HUES6 (cell line): ENCODE measurements around the gene SLC25A21.

Source experiments
- H3K27ac ChIP-seq: 2 replicates; pipeline ENCODE4 v1.7.0; 2013; ENCODE audit warnings: low read depth, mild to moderate bottlenecking, low read length, inconsistent platforms
- H3K27me3 ChIP-seq: 2 replicates; pipeline ENCODE4 v1.6.1; 2013; ENCODE audit warnings: low read length; ENCODE audit not compliant: control insufficient read depth, insufficient read depth
- H3K36me3 ChIP-seq: 2 replicates; pipeline ENCODE4 v1.6.1; 2013; ENCODE audit warnings: low read length; ENCODE audit not compliant: control insufficient read depth, insufficient read depth
- H3K4me1 ChIP-seq: 2 replicates; pipeline ENCODE4 v1.6.1; 2013; ENCODE audit warnings: low read length; ENCODE audit not compliant: control insufficient read depth, insufficient read depth
- H3K4me3 ChIP-seq: 2 replicates; pipeline ENCODE4 v1.5.1; 2013; ENCODE audit warnings: low read depth, low read length
- H3K9ac ChIP-seq: one replicate; pipeline ENCODE4 v1.6.1; 2013; ENCODE audit warnings: mild to moderate bottlenecking, low read length
- H3K9me3 ChIP-seq: 2 replicates; pipeline ENCODE4 v1.6.1; 2013; ENCODE audit warnings: low read depth, low read length; ENCODE audit not compliant: control insufficient read depth, insufficient read depth

SLC25A21 gene

GRCh38 chr14:37061697-37062096, 110.7 kb downstream of the SLC25A21 start:
- Histone ChIP-seq H3K36me3 (no peaks in the 10 kb centered on the region), H3K4me3 (no peak overlapping the region), H3K9ac (no peak overlapping the region), H3K4me1 (peaks cover 13% of the 10 kb centered on the region; the same call in 1 of the 2 replicates), H3K9me3 (no peaks in the 10 kb centered on the region), H3K27ac (no peak overlapping the region), H3K27me3 (no peaks in the 10 kb centered on the region)

- H3K9me3 ChIP-seq: 0 out of 2 replicates have a peak, but pooled peaks cover 3% of the 10 kb centered on the region
- H3K4me1 ChIP-seq: peaks cover 17% of the 10 kb centered on the region; the same call in 1 of the 2 replicates
- no peak overlapping the region for H3K9ac ChIP-seq
- no peak overlapping the region for H3K4me3 ChIP-seq
- H3K27me3 ChIP-seq: no peaks in the 10 kb centered on the region
- no peaks in the 10 kb centered on the region for H3K36me3 ChIP-seq
- H3K27ac ChIP-seq: no peak overlapping the region
These were observed 111.7 kb downstream of the SLC25A21 start for GRCh38 chr14:37060496-37061260.

- H3K9ac ChIP-seq: no peak overlapping the region
- peaks cover 17% of the 10 kb centered on the region; the same call in 1 of the 2 replicates for H3K4me1 ChIP-seq
- no peak overlapping the region for H3K4me3 ChIP-seq
- H3K27ac ChIP-seq: no peak overlapping the region
- no peaks in the 10 kb centered on the region for H3K27me3 ChIP-seq
- H3K36me3 ChIP-seq: no peaks in the 10 kb centered on the region
- H3K9me3 ChIP-seq: peaks cover 10% of the 10 kb centered on the region; the same call in 1 of the 2 replicates
These were observed 114.6 kb downstream of the SLC25A21 start for GRCh38 chr14:37057776-37058175.

GRCh38 chr14:37056473-37056872, 115.9 kb downstream of the SLC25A21 start:
- H3K9ac ChIP-seq: no peak overlapping the region
- 0 out of 2 replicates have a peak overlapping the region, but pooled peaks have one; percentile 47 for H3K27ac ChIP-seq
- H3K27me3 ChIP-seq: no peaks in the 10 kb centered on the region
- H3K4me3 ChIP-seq: no peak overlapping the region
- peaks cover 10% of the 10 kb centered on the region; the same call in 1 of the 2 replicates for H3K9me3 ChIP-seq
- H3K36me3 ChIP-seq: no peaks in the 10 kb centered on the region
- peaks cover 17% of the 10 kb centered on the region; the same call in 1 of the 2 replicates for H3K4me1 ChIP-seq

GRCh38 chr14:37054869-37055268, 117.5 kb downstream of the SLC25A21 start:
- H3K9me3 ChIP-seq: peaks cover 10% of the 10 kb centered on the region; the same call in 1 of the 2 replicates
- no peaks in the 10 kb centered on the region for H3K36me3 ChIP-seq
- H3K27me3 ChIP-seq: no peaks in the 10 kb centered on the region
- H3K4me1 ChIP-seq: peaks cover 7% of the 10 kb centered on the region; the same call in 1 of the 2 replicates
- no peak overlapping the region for H3K9ac ChIP-seq
- H3K4me3 ChIP-seq: no peak overlapping the region
- no peak overlapping the region for H3K27ac ChIP-seq

- H3K27me3 ChIP-seq: no peaks in the 10 kb centered on the region
- no peak overlapping the region for H3K4me3 ChIP-seq
- H3K36me3 ChIP-seq: no peaks in the 10 kb centered on the region
- H3K27ac ChIP-seq: no peak overlapping the region
- peaks cover 10% of the 10 kb centered on the region; the same call in 1 of the 2 replicates for H3K9me3 ChIP-seq
- H3K4me1 ChIP-seq: peaks cover 7% of the 10 kb centered on the region; the same call in 1 of the 2 replicates
- no peak overlapping the region for H3K9ac ChIP-seq
These were observed 118.3 kb downstream of the SLC25A21 start for GRCh38 chr14:37054144-37054543.

- Histone ChIP-seq H3K4me1 (peaks cover 4% of the 10 kb centered on the region; the same call in 1 of the 2 replicates), H3K27ac (no peak overlapping the region), H3K9ac (no peak overlapping the region), H3K4me3 (no peak overlapping the region), H3K9me3 (peaks cover 10% of the 10 kb centered on the region; the same call in 1 of the 2 replicates), H3K36me3 (no peaks in the 10 kb centered on the region), H3K27me3 (no peaks in the 10 kb centered on the region)
These were observed 120.7 kb downstream of the SLC25A21 start for GRCh38 chr14:37051680-37052079.

GRCh38 chr14:37051153-37051552, 121.3 kb downstream of the SLC25A21 start:
- Histone ChIP-seq H3K27ac (no peak overlapping the region), H3K27me3 (no peaks in the 10 kb centered on the region), H3K4me3 (no peak overlapping the region), H3K9ac (no peak overlapping the region), H3K36me3 (no peaks in the 10 kb centered on the region), H3K9me3 (peaks cover 10% of the 10 kb centered on the region; the same call in 1 of the 2 replicates), H3K4me1 (no peaks in the 10 kb centered on the region; the same call in 1 of the 2 replicates)

- no peak overlapping the region for H3K9ac ChIP-seq
- H3K4me1 ChIP-seq: no peaks in the 10 kb centered on the region; the same call in 1 of the 2 replicates
- no peak overlapping the region for H3K27ac ChIP-seq
- no peaks in the 10 kb centered on the region for H3K36me3 ChIP-seq
- H3K4me3 ChIP-seq: no peak overlapping the region
- H3K27me3 ChIP-seq: no peaks in the 10 kb centered on the region
- H3K9me3 ChIP-seq: no peaks in the 10 kb centered on the region
These were observed 123.7 kb downstream of the SLC25A21 start for GRCh38 chr14:37048666-37049071.

- no peaks in the 10 kb centered on the region; the same call in 1 of the 2 replicates for H3K4me1 ChIP-seq
- H3K27me3 ChIP-seq: no peaks in the 10 kb centered on the region
- no peaks in the 10 kb centered on the region for H3K9me3 ChIP-seq
- H3K4me3 ChIP-seq: no peak overlapping the region
- no peak overlapping the region for H3K27ac ChIP-seq
- no peaks in the 10 kb centered on the region for H3K36me3 ChIP-seq
- H3K9ac ChIP-seq: no peak overlapping the region
These were observed 124.4 kb downstream of the SLC25A21 start for GRCh38 chr14:37047996-37048395.

- Histone ChIP-seq H3K9me3 (no peaks in the 10 kb centered on the region), H3K27me3 (no peaks in the 10 kb centered on the region), H3K36me3 (no peaks in the 10 kb centered on the region), H3K4me3 (no peak overlapping the region), H3K27ac (no peak overlapping the region), H3K9ac (no peak overlapping the region), H3K4me1 (no peaks in the 10 kb centered on the region; the same call in 1 of the 2 replicates)
These were observed 125.2 kb downstream of the SLC25A21 start for GRCh38 chr14:37047226-37047625.
